B cell (primary cell): ENCODE results near the gene CHST1. TPM values are rescaled to one million over a fixed set of nuclear protein-coding genes. Genes with fewer than 3 reads are reported as not detected.

Source experiments
- ATAC-seq: fragments of 200-7000 bp; cut with Tn5 transposase; one replicate; pipeline ENCODE4 v1.10.0; 2021; ENCODE audit warnings: low read depth, mild to moderate bottlenecking, moderate number of reproducible peaks, moderate library complexity
- CTCF ChIA-PET: fragments of 350-600 bp; sonication (Branson Sonifier 250); formaldehyde crosslinking; loops from one replicate; lab custom pipeline; 2021; ENCODE audit warnings: antibody characterized with exemption, inconsistent platforms; lab: Charles Lee
- POLR2A ChIA-PET: fragments of 350-600 bp; sonication (Branson Sonifier 250); formaldehyde crosslinking; loops from one replicate; lab custom pipeline; 2021; ENCODE audit warnings: antibody characterized with exemption; lab: Charles Lee
- DNase-seq: peaks from one replicate; pipeline ENCODE4 v3.0.0; 2013
- H2AFZ ChIP-seq: 2 replicates; pipeline ENCODE4 v1.6.1; 2012; ENCODE audit warnings: mild to moderate bottlenecking, low read depth, low read length; ENCODE audit not compliant: insufficient read depth, poor library complexity, severe bottlenecking
- H3K27ac ChIP-seq, 2 donors: 1 replicate in 1 of 2; 2 replicates in 1 of 2; pipeline ENCODE4 v1.5.1; 2012 to 2013; ENCODE audit warnings: low read length in 2 of 2, mild to moderate bottlenecking in 2 of 2, moderate library complexity in 1 of 2
- H3K27me3 ChIP-seq, 4 experiments: fragments of 200-600 bp in 1 of 4; sonication (generic) in 1 of 4; replicated peaks in 1 of 4; 1 replicate in 2 of 4; 2 replicates in 2 of 4; pipeline versions ENCODE4 v1.6.1 to v1.7.0; 2013 to 2016; ENCODE audit warnings: low read length in 3 of 4, mild to moderate bottlenecking in 2 of 4, mixed read lengths in 1 of 4, moderate library complexity in 1 of 4; ENCODE audit not compliant: insufficient read depth in 4 of 4, control insufficient read depth in 3 of 4; ENCODE audit errors: control extremely low read depth in 1 of 4
- H3K36me3 ChIP-seq, 2 experiments: replicated peaks in 1 of 2; 1 replicate in 1 of 2; 2 replicates in 1 of 2; pipeline versions ENCODE4 v1.6.1 to v1.7.1; 2013; ENCODE audit warnings: low read length in 1 of 2; ENCODE audit not compliant: insufficient read depth in 2 of 2, control insufficient read depth in 1 of 2; ENCODE audit errors: control extremely low read depth in 1 of 2, extremely low read depth in 1 of 2
- H3K4me1 ChIP-seq, 2 donors: fragments of 200-600 bp in 1 of 2; sonication (generic) in 1 of 2; 1 replicate in 1 of 2; 2 replicates in 1 of 2; pipeline versions ENCODE4 v1.5.1 to v1.6.1; 2013 to 2017; ENCODE audit warnings: low read length in 2 of 2; ENCODE audit not compliant: control insufficient read depth in 2 of 2, insufficient read depth in 2 of 2
- H3K4me2 ChIP-seq: replicated peaks from 2 replicates; pipeline ENCODE3; 2012; ENCODE audit warnings: mild to moderate bottlenecking, low read depth, low read length; ENCODE audit not compliant: poor library complexity, severe bottlenecking
- H3K4me3 ChIP-seq, 5 experiments: fragments of 200-600 bp in 1 of 5; sonication (generic) in 1 of 5; 1 replicate in 3 of 5; 2 replicates in 2 of 5; pipeline versions ENCODE4 v1.5.1 to v1.7.0; 2011 to 2016; ENCODE audit warnings: low read length in 4 of 5, mild to moderate bottlenecking in 4 of 5, low read depth in 2 of 5, control low read depth in 1 of 5, moderate library complexity in 1 of 5; ENCODE audit not compliant: insufficient read depth in 1 of 5; ENCODE audit errors: control extremely low read depth in 1 of 5, extremely low read depth in 1 of 5
- H3K79me2 ChIP-seq: fragments of 200-600 bp; sonication (generic); one replicate; pipeline ENCODE4 v1.6.0; 2016; ENCODE audit warnings: low read length; ENCODE audit not compliant: control insufficient read depth, insufficient read depth
- H3K9ac ChIP-seq: fragments of 200-600 bp; sonication (generic); 2 replicates; pipeline ENCODE4 v1.6.1; 2017; ENCODE audit warnings: mild to moderate bottlenecking, low read length, moderate library complexity
- H3K9me3 ChIP-seq, 3 donors: one replicate each; pipeline versions ENCODE4 v1.6.1 to v1.7.1; 2013; ENCODE audit warnings: low read length in 2 of 3; ENCODE audit not compliant: control insufficient read depth in 2 of 3, insufficient read depth in 1 of 3; ENCODE audit errors: control extremely low read depth in 1 of 3
- H4K20me1 ChIP-seq: 2 replicates; pipeline ENCODE4 v1.6.0; 2012; ENCODE audit warnings: mild to moderate bottlenecking, low read length; ENCODE audit not compliant: insufficient read depth, control insufficient read depth, poor library complexity, severe bottlenecking
- H3K27ac Mint-ChIP-seq: one replicate; pipeline ENCODE4 v1.8.0; 2021; ENCODE audit warnings: mixed read lengths
- H3K27me3 Mint-ChIP-seq: one replicate; pipeline ENCODE4 v1.8.0; 2021; ENCODE audit warnings: mixed read lengths
- H3K4me1 Mint-ChIP-seq: one replicate; pipeline ENCODE4 v1.8.0; 2021; ENCODE audit warnings: mixed read lengths
- H3K4me3 Mint-ChIP-seq: one replicate; pipeline ENCODE4 v1.8.0; 2021; ENCODE audit warnings: mixed read lengths
- H3K9me3 Mint-ChIP-seq: one replicate; pipeline ENCODE4 v1.8.0; 2022; ENCODE audit warnings: mixed read lengths; ENCODE audit not compliant: insufficient read depth
- EZH2 ChIP-seq: IDR thresholded peaks from 2 replicates; pipeline ENCODE4 v1.6.1; 2012; ENCODE audit warnings: borderline replicate concordance, low read depth, mild to moderate bottlenecking, moderate library complexity, low read length; ENCODE audit not compliant: insufficient read depth, poor library complexity, severe bottlenecking
- WGBS: methylation state at CpG from one replicate; pipeline ENCODE4 v1.1.5; 2013; ENCODE audit warnings: missing lambda C conversion rate; ENCODE audit not compliant: insufficient coverage; 5-methylcytosine and 5-hydroxymethylcytosine counted together
- intact Hi-C: fragments of 100-400 bp; cut with micrococcal nuclease; formaldehyde crosslinking; loops from one replicate; pipeline ENCODE4 v1.10.0; 2022
- polyA plus RNA-seq: library from polyadenylated mRNA; depleted of rRNA; stranded (reverse); fragments of >200 nt; gene quantifications from 2 replicates; pipeline ENCODE4 v1.2.3, GENCODE V29; 2012
- total RNA-seq, 2 donors: library from RNA; stranded (reverse); fragments of 120-200 nt in 1 of 2; gene quantifications; 1 replicate in 1 of 2; 2 replicates in 1 of 2; pipeline versions ENCODE4 v1.2.3 to v1.2.4, GENCODE V29; 2013 to 2022
- TF ChIP-seq, protein P1 (sequence below): fragments of 200-600 bp; IDR thresholded peaks from one replicate; pipeline ENCODE4 v1.8.0; 2022; ENCODE audit warnings: antibody characterized with exemption, mild to moderate bottlenecking

The CHST1 gene
- total and polyA plus RNA-seq, 2 donors (not counting 1 experiment from before 2014, with no cell fraction given) = not detected

- Histone ChIP-seq H3K27me3 (peaks cover 0 to 11% (median 2%) of the 10 kb centered on the region in 4 experiments), H3K79me2 (no peaks in the 10 kb centered on the region), H3K4me2 (no peak overlapping the region), H3K36me3 (no peaks in the 10 kb centered on the region), H2AFZ (no peak overlapping the region), H4K20me1 (no peaks in the 10 kb centered on the region), H3K27ac (no peak overlapping the region), H3K4me1 (peaks cover 0 to 3% of the 10 kb centered on the region in 2 donors), H3K9ac (no peak overlapping the region), H3K9me3 (peaks cover 0 to 15% (median 0%) of the 10 kb centered on the region in 3 donors), H3K4me3 (no peak overlapping the region)
- TF ChIP-seq EZH2 = no peak
- TF ChIP-seq, protein P1, sequence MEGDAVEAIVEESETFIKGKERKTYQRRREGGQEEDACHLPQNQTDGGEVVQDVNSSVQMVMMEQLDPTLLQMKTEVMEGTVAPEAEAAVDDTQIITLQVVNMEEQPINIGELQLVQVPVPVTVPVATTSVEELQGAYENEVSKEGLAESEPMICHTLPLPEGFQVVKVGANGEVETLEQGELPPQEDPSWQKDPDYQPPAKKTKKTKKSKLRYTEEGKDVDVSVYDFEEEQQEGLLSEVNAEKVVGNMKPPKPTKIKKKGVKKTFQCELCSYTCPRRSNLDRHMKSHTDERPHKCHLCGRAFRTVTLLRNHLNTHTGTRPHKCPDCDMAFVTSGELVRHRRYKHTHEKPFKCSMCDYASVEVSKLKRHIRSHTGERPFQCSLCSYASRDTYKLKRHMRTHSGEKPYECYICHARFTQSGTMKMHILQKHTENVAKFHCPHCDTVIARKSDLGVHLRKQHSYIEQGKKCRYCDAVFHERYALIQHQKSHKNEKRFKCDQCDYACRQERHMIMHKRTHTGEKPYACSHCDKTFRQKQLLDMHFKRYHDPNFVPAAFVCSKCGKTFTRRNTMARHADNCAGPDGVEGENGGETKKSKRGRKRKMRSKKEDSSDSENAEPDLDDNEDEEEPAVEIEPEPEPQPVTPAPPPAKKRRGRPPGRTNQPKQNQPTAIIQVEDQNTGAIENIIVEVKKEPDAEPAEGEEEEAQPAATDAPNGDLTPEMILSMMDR = no peak
- ChIA-PET CTCF (no interaction called here), POLR2A (no interaction called here)
- DNase-seq = no peak
- no peak for ATAC-seq
- H3K9me3 Mint-ChIP-seq = no peaks in the 10 kb centered on the region
- no peak overlapping the region for H3K27ac Mint-ChIP-seq
- peaks cover 27% of the 10 kb centered on the region for H3K27me3 Mint-ChIP-seq
- no peak overlapping the region for H3K4me3 Mint-ChIP-seq
- 68% methylated on average over 7 of the region's 9 CpGs for WGBS
- intact Hi-C loops = no loop called here
- H3K4me1 Mint-ChIP-seq = no peaks in the 10 kb centered on the region
These were observed 14.3 kb downstream of the CHST1 start for GRCh38 chr11:45651156-45651555.

- Mint-ChIP-seq H3K27ac (no peak overlapping the region), H3K9me3 (no peaks in the 10 kb centered on the region), H3K27me3 (peaks cover 23% of the 10 kb centered on the region), H3K4me1 (no peaks in the 10 kb centered on the region), H3K4me3 (no peak overlapping the region)
- no peak for DNase-seq
- Histone ChIP-seq H3K9ac (no peak overlapping the region), H4K20me1 (no peaks in the 10 kb centered on the region), H3K79me2 (no peaks in the 10 kb centered on the region), H3K4me3 (no peak overlapping the region), H3K4me2 (no peak overlapping the region), H3K27me3 (peaks cover 0 to 6% (median 0%) of the 10 kb centered on the region in 4 experiments), H3K4me1 (peaks cover 0 to 3% of the 10 kb centered on the region in 2 donors), H3K36me3 (no peaks in the 10 kb centered on the region), H3K27ac (no peak overlapping the region), H2AFZ (no peak overlapping the region), H3K9me3 (peaks cover 0 to 17% (median 0%) of the 10 kb centered on the region in 3 donors)
- intact Hi-C loops = no loop called here
- ChIA-PET POLR2A (no interaction called here), CTCF (no interaction called here)
- no peak for ATAC-seq
- WGBS = 56% methylated on average over 75 of the region's 75 CpGs
- no peak for TF ChIP-seq EZH2
- TF ChIP-seq, protein P1 = no peak
These were observed 15.0 kb downstream of the CHST1 start for GRCh38 chr11:45650166-45651095.
